Measurements from ENCODE around the gene VWA3A.
"Not testable (repeated sequence)": the region's sequence is repeated elsewhere in the genome, so short reads cannot be mapped to it uniquely, and the experiment has no call there.

The VWA3A gene

GRCh38 chr16:22126037-22126558 is 33.8 kb downstream of the VWA3A start:
- no peaks in the 10 kb centered on the region for H3K4me1 ChIP-seq
- H3K27me3 ChIP-seq = no peaks in the 10 kb centered on the region
- H3K36me3 ChIP-seq = no peaks in the 10 kb centered on the region
- no peak for TF ChIP-seq CTCF (IDR thresholded peaks at IDR 0.05; ENCODE audit: low read depth, low read length)
- no peak for DNase-seq
- H3K4me3 ChIP-seq (ENCODE audit: low read depth, low read length) = no peak overlapping the region
- H3K9me3 ChIP-seq = no peaks in the 10 kb centered on the region; the same call in 1 of the 2 replicates

- DNase-seq; H3K4me1 ChIP-seq; H3K9me3 ChIP-seq; H3K27me3 ChIP-seq; H3K36me3 ChIP-seq; H3K4me3 ChIP-seq (ENCODE audit: low read depth, low read length): not testable (repeated sequence)
Measured at GRCh38 chr16:22128537-22128936, 36.2 kb downstream of the VWA3A start.

GRCh38 chr16:22130528-22130927 is 38.2 kb downstream of the VWA3A start:
- Histone ChIP-seq H3K27me3 (no peaks in the 10 kb centered on the region), H3K36me3 (no peaks in the 10 kb centered on the region), H3K4me3 (ENCODE audit: low read depth, low read length) (no peak overlapping the region), H3K4me1 (no peaks in the 10 kb centered on the region), H3K9me3 (no peaks in the 10 kb centered on the region; the same call in 1 of the 2 replicates)
- no peak for DNase-seq
- no peak for TF ChIP-seq CTCF (IDR thresholded peaks at IDR 0.05; ENCODE audit: low read depth, low read length)

- Histone ChIP-seq H3K27me3 (peaks cover 4% of the 10 kb centered on the region), H3K4me3 (ENCODE audit: low read depth, low read length) (no peak overlapping the region), H3K9me3 (no peaks in the 10 kb centered on the region; the same call in 1 of the 2 replicates), H3K36me3 (no peaks in the 10 kb centered on the region), H3K4me1 (no peaks in the 10 kb centered on the region)
- no peak for TF ChIP-seq CTCF (IDR thresholded peaks at IDR 0.05; ENCODE audit: low read depth, low read length)
- no peak for DNase-seq
Measured at GRCh38 chr16:22132801-22133200, 40.5 kb downstream of the VWA3A start.

GRCh38 chr16:22138482-22138881 is 46.1 kb downstream of the VWA3A start:
- no peaks in the 10 kb centered on the region for H3K4me1 ChIP-seq
- no peak for TF ChIP-seq CTCF (IDR thresholded peaks at IDR 0.05; ENCODE audit: low read depth, low read length)
- peaks cover 21% of the 10 kb centered on the region for H3K27me3 ChIP-seq
- H3K4me3 ChIP-seq (ENCODE audit: low read depth, low read length) = no peak overlapping the region
- DNase-seq = no peak
- no peaks in the 10 kb centered on the region for H3K9me3 ChIP-seq
- H3K36me3 ChIP-seq = no peaks in the 10 kb centered on the region

- DNase-seq = no peak
- Histone ChIP-seq H3K9me3 (no peaks in the 10 kb centered on the region), H3K36me3 (no peaks in the 10 kb centered on the region), H3K4me1 (no peaks in the 10 kb centered on the region), H3K4me3 (ENCODE audit: low read depth, low read length) (no peak overlapping the region), H3K27me3 (peaks cover 21% of the 10 kb centered on the region)
- TF ChIP-seq CTCF (IDR thresholded peaks at IDR 0.05; ENCODE audit: low read depth, low read length) = no peak
Measured at GRCh38 chr16:22139008-22139407, 46.7 kb downstream of the VWA3A start.

GRCh38 chr16:22139732-22140131 is 47.4 kb downstream of the VWA3A start:
- H3K4me3 ChIP-seq (ENCODE audit: low read depth, low read length) = no peak overlapping the region
- DNase-seq = no peak
- no peaks in the 10 kb centered on the region for H3K4me1 ChIP-seq
- no peaks in the 10 kb centered on the region for H3K36me3 ChIP-seq
- H3K27me3 ChIP-seq = peaks cover 21% of the 10 kb centered on the region
- TF ChIP-seq CTCF (IDR thresholded peaks at IDR 0.05; ENCODE audit: low read depth, low read length) = no peak
- H3K9me3 ChIP-seq = no peaks in the 10 kb centered on the region
